ENCODE results near the gene MBLAC1.

MBLAC1 gene

DNA sequence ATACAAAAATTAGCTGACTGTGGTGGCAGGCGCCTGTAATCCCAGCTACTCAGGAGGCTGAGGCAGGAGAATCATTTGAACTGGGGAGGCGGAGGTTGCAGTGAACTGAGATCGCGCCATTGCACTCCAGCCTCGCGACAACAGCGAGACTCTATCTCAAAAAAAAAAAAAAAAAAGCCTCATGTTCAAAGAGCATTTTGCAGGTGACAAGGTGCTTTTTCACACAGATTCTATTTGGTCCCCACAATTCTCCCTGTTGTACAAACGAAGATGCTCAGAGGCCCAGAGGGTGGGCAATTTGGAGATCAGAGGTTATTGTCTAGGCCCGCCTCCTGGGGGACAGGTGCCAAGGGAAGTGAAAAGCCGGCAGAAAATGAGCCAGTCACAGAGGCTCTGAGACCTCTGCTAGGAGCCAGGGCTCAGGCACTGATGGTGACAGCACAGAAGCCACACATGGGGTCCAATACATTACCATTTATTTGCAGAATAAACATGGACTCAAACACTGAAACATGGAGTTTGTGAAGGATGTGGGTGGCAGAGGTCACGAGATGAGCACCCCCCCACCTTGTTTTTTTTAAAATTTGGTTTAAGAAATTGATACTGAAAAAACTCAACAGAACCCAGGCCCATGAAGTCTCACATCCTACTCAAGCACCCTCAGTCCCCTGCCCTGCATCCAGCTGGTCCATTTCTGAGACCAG, 42.5 kb downstream of the MBLAC1 start:
- H3K79me1 ChIP-seq (replicated peaks; ENCODE audit: low read length, poor library complexity, severe bottlenecking), result no peaks in the 10 kb centered on the region
- no peak overlapping the region for H3K9ac ChIP-seq (ENCODE audit: low read length)
- H3K18ac ChIP-seq (ENCODE audit: low read depth in 1 of 2, low read length in 2 of 2), result no peak overlapping the region
- no peak overlapping the region for H2BK12ac ChIP-seq (ENCODE audit: low read length in 2 of 2)
- no peak overlapping the region for H4K8ac ChIP-seq (ENCODE audit: low read length)
- 96% methylated on average over 9 of the region's 11 CpGs for WGBS
- no peak overlapping the region for H4K91ac ChIP-seq (ENCODE audit: low read length)
- H2BK5ac ChIP-seq (ENCODE audit: low read depth, low read length, poor library complexity, severe bottlenecking), result no peak overlapping the region
- H3K4me3 ChIP-seq (ENCODE audit: insufficient read depth in 1 of 2, low read depth in 1 of 2, low read length in 2 of 2), result no peak overlapping the region
- H2BK15ac ChIP-seq (ENCODE audit: low read depth, poor library complexity, severe bottlenecking), result no peak overlapping the region
- H3K27ac ChIP-seq (ENCODE audit: low read length, poor library complexity, severe bottlenecking), result no peak overlapping the region
- no peak overlapping the region for H2AFZ ChIP-seq (ENCODE audit: low read depth, low read length)
- peaks cover 31 to 44% of the 10 kb centered on the region in 2 experiments for H3K27me3 ChIP-seq (ENCODE audit: control insufficient read depth in 1 of 2, insufficient read depth in 1 of 2, low read length in 2 of 2)
- peaks cover 26% of the 10 kb centered on the region for H3K4me1 ChIP-seq (ENCODE audit: control insufficient read depth, insufficient read depth, low read depth, low read length)
- H3K9me3 ChIP-seq (ENCODE audit: control insufficient read depth, low read length), result no peaks in the 10 kb centered on the region
- no peak overlapping the region for H3K4me2 ChIP-seq (ENCODE audit: low read length, poor library complexity, severe bottlenecking)
- no peak overlapping the region for H3K23ac ChIP-seq (ENCODE audit: low read length in 2 of 2)
- H2BK120ac ChIP-seq (ENCODE audit: low read depth, low read length), result no peak overlapping the region
- DNase-seq, result no peak
- no peak overlapping the region for H2AK5ac ChIP-seq (ENCODE audit: low read length, severe bottlenecking)
- peaks cover 0 to 6% of the 10 kb centered on the region in 2 experiments for H3K36me3 ChIP-seq (ENCODE audit: control insufficient read depth in 1 of 2, insufficient read depth in 2 of 2, low read depth in 1 of 2, low read length in 2 of 2)
- no peak overlapping the region for H3K14ac ChIP-seq (ENCODE audit: low read length in 2 of 2)
- H3K4ac ChIP-seq (ENCODE audit: low read depth in 1 of 2, low read length in 2 of 2), result no peak overlapping the region

DNA sequence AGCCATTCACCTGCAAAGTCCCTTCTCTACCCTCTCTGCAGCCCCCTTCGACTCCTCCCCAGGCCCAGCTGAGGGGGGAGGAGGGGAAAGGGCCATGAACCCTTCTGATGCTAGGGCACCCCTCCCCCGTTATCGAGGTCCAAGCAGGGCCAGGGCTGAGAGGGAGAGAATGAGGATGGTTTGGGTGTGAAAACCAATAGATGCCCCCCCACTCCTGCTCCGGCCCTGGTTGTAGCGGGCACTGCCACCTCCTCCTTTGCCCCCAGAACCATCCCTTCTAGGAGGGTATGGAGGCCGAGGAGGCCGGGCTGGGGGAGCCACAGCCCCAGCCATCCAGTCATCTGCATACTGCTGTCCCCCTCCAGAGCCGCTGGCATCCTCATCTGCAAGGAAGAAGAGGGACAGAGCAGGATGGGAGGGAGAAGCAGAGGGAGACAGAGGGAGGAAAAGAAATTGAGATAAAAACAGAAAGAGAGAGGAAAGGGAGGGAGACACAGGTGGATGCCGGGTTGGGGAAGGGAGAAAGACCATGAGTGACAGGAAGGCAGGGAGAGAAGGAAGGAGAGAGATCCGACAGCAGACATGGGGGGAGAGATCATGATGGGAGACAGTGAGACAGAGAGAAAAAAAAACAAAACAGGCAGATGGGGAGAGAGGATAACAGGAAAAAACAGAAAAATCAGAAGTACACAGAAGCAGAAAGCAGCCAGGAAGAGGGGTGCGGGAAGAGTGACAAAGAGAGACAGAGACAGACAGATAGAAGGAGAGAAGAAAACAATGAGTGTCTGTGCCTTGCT, 43.5 kb downstream of the MBLAC1 start:
- H3K79me1 ChIP-seq (replicated peaks; ENCODE audit: low read length, poor library complexity, severe bottlenecking), result peaks cover under 1% of the 10 kb centered on the region
- no peak overlapping the region for H3K4me3 ChIP-seq (ENCODE audit: insufficient read depth in 1 of 2, low read depth in 1 of 2, low read length in 2 of 2)
- no peaks in the 10 kb centered on the region for H3K9me3 ChIP-seq (ENCODE audit: control insufficient read depth, low read length)
- peaks cover 26% of the 10 kb centered on the region for H3K4me1 ChIP-seq (ENCODE audit: control insufficient read depth, insufficient read depth, low read depth, low read length)
- H2AK5ac ChIP-seq (ENCODE audit: low read length, severe bottlenecking), result no peak overlapping the region
- no peak overlapping the region for H3K23ac ChIP-seq (ENCODE audit: low read length in 2 of 2)
- H3K36me3 ChIP-seq (ENCODE audit: control insufficient read depth in 1 of 2, insufficient read depth in 2 of 2, low read depth in 1 of 2, low read length in 2 of 2), result peaks cover 0 to 11% of the 10 kb centered on the region in 2 experiments
- no peak overlapping the region for H3K18ac ChIP-seq (ENCODE audit: low read depth in 1 of 2, low read length in 2 of 2)
- no peak overlapping the region for H3K14ac ChIP-seq (ENCODE audit: low read length in 2 of 2)
- no peak overlapping the region for H3K4me2 ChIP-seq (ENCODE audit: low read length, poor library complexity, severe bottlenecking)
- H2BK120ac ChIP-seq (ENCODE audit: low read depth, low read length), result no peak overlapping the region
- no peak for DNase-seq
- no peak overlapping the region for H4K91ac ChIP-seq (ENCODE audit: low read length)
- H2BK15ac ChIP-seq (ENCODE audit: low read depth, poor library complexity, severe bottlenecking), result no peak overlapping the region
- no peak overlapping the region for H3K27ac ChIP-seq (ENCODE audit: low read length, poor library complexity, severe bottlenecking)
- H2BK12ac ChIP-seq (ENCODE audit: low read length in 2 of 2), result no peak overlapping the region
- H2AFZ ChIP-seq (ENCODE audit: low read depth, low read length), result no peak overlapping the region
- no peak overlapping the region for H3K9ac ChIP-seq (ENCODE audit: low read length)
- no peak overlapping the region for H3K4ac ChIP-seq (ENCODE audit: low read depth in 1 of 2, low read length in 2 of 2)
- H4K8ac ChIP-seq (ENCODE audit: low read length), result peak overlapping the region; percentile 24
- no peak overlapping the region for H2BK5ac ChIP-seq (ENCODE audit: low read depth, low read length, poor library complexity, severe bottlenecking)
- WGBS, result 82% methylated on average over 8 of the region's 11 CpGs
- H3K27me3 ChIP-seq (ENCODE audit: control insufficient read depth in 1 of 2, insufficient read depth in 1 of 2, low read length in 2 of 2), result peaks cover 35 to 44% of the 10 kb centered on the region in 2 experiments

DNA sequence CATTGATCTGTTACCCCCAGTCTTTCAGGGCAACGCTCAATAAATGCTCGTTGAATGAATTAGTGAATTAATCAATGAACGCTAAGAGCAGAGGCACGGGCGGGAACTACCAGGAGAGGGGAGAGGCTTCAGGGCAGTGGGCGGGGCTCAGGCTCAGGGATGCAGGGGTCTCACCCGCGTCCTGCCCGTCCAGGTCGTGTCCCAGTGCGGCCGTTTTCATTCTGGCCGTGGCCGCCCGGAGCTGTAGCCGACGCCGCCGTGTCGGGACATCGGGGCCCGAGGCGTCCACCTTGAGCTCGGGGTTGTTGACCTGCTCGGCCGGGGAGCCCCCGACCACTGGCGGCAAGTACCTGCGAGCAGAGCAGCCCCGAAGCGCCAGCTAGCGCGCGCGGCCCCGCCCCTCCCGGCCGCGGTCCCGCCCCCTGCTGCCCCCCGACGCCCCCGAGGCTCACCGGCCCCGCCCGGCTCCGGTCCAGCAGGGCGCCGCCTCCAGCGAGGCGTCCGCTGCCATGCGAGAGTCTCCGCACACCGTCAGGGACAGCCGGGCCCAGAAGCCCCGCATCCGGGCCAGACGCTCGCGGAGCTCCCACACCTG, 44.4 kb downstream of the MBLAC1 start:
- Histone ChIP-seq H4K8ac (ENCODE audit: low read length) (no peak overlapping the region), H3K18ac (ENCODE audit: low read depth in 1 of 2, low read length in 2 of 2) (no peak overlapping the region), H2AFZ (ENCODE audit: low read depth, low read length) (no peak overlapping the region), H3K23ac (ENCODE audit: low read length in 2 of 2) (no peak overlapping the region), H3K27ac (ENCODE audit: low read length, poor library complexity, severe bottlenecking) (no peak overlapping the region), H3K14ac (ENCODE audit: low read length in 2 of 2) (no peak overlapping the region), H2BK120ac (ENCODE audit: low read depth, low read length) (no peak overlapping the region), H3K9ac (ENCODE audit: low read length) (no peak overlapping the region), H3K4me3 (ENCODE audit: insufficient read depth in 1 of 2, low read depth in 1 of 2, low read length in 2 of 2) (peak overlapping the region; percentile 26 to 45), H3K36me3 (ENCODE audit: control insufficient read depth in 1 of 2, insufficient read depth in 2 of 2, low read depth in 1 of 2, low read length in 2 of 2) (peaks cover 0 to 16% of the 10 kb centered on the region in 2 experiments), H4K91ac (ENCODE audit: low read length) (no peak overlapping the region), H2BK15ac (ENCODE audit: low read depth, poor library complexity, severe bottlenecking) (no peak overlapping the region), H3K4me1 (ENCODE audit: control insufficient read depth, insufficient read depth, low read depth, low read length) (peaks cover 27% of the 10 kb centered on the region), H3K79me1 (replicated peaks; ENCODE audit: low read length, poor library complexity, severe bottlenecking) (peaks cover 4% of the 10 kb centered on the region), H3K4me2 (ENCODE audit: low read length, poor library complexity, severe bottlenecking) (peak overlapping the region; percentile 62), H2AK5ac (ENCODE audit: low read length, severe bottlenecking) (no peak overlapping the region), H3K27me3 (ENCODE audit: control insufficient read depth in 1 of 2, insufficient read depth in 1 of 2, low read length in 2 of 2) (peaks cover 36 to 39% of the 10 kb centered on the region in 2 experiments), H2BK12ac (ENCODE audit: low read length in 2 of 2) (no peak overlapping the region), H3K9me3 (ENCODE audit: control insufficient read depth, low read length) (no peaks in the 10 kb centered on the region), H3K4ac (ENCODE audit: low read depth in 1 of 2, low read length in 2 of 2) (no peak overlapping the region), H2BK5ac (ENCODE audit: low read depth, low read length, poor library complexity, severe bottlenecking) (no peak overlapping the region)
- no peak for DNase-seq
- WGBS, result 24% methylated on average over 19 of the region's 61 CpGs

DNA sequence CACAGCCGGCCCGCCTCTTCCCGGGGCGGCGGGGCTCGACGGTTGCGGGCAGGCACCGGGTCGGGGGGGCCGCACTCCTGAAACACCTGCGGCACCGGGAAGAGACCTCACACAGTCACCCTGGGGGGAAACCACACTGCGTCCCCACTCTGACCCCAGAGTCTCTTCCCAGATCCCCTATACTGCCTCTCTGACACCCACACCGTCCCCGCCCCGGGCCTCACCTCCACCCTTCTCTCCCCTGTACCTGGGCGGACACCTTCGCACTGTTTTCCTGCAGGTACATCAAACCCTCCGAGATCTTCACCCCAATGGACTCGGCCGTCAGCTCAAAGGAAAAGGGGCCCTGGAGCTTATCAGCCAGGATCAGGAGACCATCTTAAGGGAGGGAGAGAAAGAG, 45.1 kb downstream of the MBLAC1 start:
- Histone ChIP-seq H2BK15ac (ENCODE audit: low read depth, poor library complexity, severe bottlenecking) (peak overlapping the region; percentile 16), H3K14ac (ENCODE audit: low read length in 2 of 2) (no peak overlapping the region), H2BK12ac (ENCODE audit: low read length in 2 of 2) (no peak overlapping the region), H3K18ac (ENCODE audit: low read depth in 1 of 2, low read length in 2 of 2) (no peak overlapping the region), H3K27ac (ENCODE audit: low read length, poor library complexity, severe bottlenecking) (no peak overlapping the region), H3K9ac (ENCODE audit: low read length) (no peak overlapping the region), H3K9me3 (ENCODE audit: control insufficient read depth, low read length) (no peaks in the 10 kb centered on the region), H3K4me2 (ENCODE audit: low read length, poor library complexity, severe bottlenecking) (no peak overlapping the region), H3K4me3 (ENCODE audit: insufficient read depth in 1 of 2, low read depth in 1 of 2, low read length in 2 of 2) (peak overlapping the region in 1 of 2 experiments; percentile 45), H3K23ac (ENCODE audit: low read length in 2 of 2) (no peak overlapping the region), H4K8ac (ENCODE audit: low read length) (peak overlapping the region; percentile 24), H3K27me3 (ENCODE audit: control insufficient read depth in 1 of 2, insufficient read depth in 1 of 2, low read length in 2 of 2) (peaks cover 30 to 39% of the 10 kb centered on the region in 2 experiments), H3K4me1 (ENCODE audit: control insufficient read depth, insufficient read depth, low read depth, low read length) (peaks cover 29% of the 10 kb centered on the region), H2AK5ac (ENCODE audit: low read length, severe bottlenecking) (no peak overlapping the region), H3K36me3 (ENCODE audit: control insufficient read depth in 1 of 2, insufficient read depth in 2 of 2, low read depth in 1 of 2, low read length in 2 of 2) (peaks cover 0 to 16% of the 10 kb centered on the region in 2 experiments), H3K79me1 (replicated peaks; ENCODE audit: low read length, poor library complexity, severe bottlenecking) (peaks cover 4% of the 10 kb centered on the region), H3K4ac (ENCODE audit: low read depth in 1 of 2, low read length in 2 of 2) (no peak overlapping the region), H2BK5ac (ENCODE audit: low read depth, low read length, poor library complexity, severe bottlenecking) (no peak overlapping the region), H4K91ac (ENCODE audit: low read length) (no peak overlapping the region), H2BK120ac (ENCODE audit: low read depth, low read length) (no peak overlapping the region), H2AFZ (ENCODE audit: low read depth, low read length) (no peak overlapping the region)
- 51% methylated on average over 13 of the region's 22 CpGs for WGBS
- no peak for DNase-seq

Measured in mesenchymal stem cell (in vitro differentiated cells and primary cell).